K562 (cell line): ENCODE measurements around the gene IFI27L1. TPM values are rescaled to one million over a fixed set of nuclear protein-coding genes. Genes with fewer than 3 reads are reported as not detected.

Experiments
- ATAC-seq: fragments of 200-7000 bp; cut with Tn5 transposase; 3 replicates; pipeline ENCODE4 v1.9.1; 2020; ENCODE audit warnings: moderate library complexity
- BruUV-seq: library from RNA; stranded (reverse); fragments of 400-500 nt; replicated peaks from 2 replicates; lab custom pipeline; 2021; lab: Mats Ljungman, UMichigan
- CTCF ChIA-PET: fragments of 300-600 bp; formaldehyde crosslinking; extraction: SDS; loops from one replicate; lab custom pipeline; 2021; ENCODE audit warnings: low intra/inter-chr PET ratio; lab: Yijun Ruan, JAX
- POLR2A ChIA-PET: fragments of 300-600, 350-650 bp; sonication (Branson Sonifier 250); formaldehyde crosslinking; extraction: SDS; loops from one replicate; lab custom pipeline; 2021; ENCODE audit warnings: antibody characterized with exemption, inconsistent platforms; lab: Yijun Ruan, JAX
- DNase-seq, 4 experiments: peaks; one replicate each; pipeline versions ENCODE4 v3.0.0 to v3.0.0-alpha.2; 2011 to 2018; ENCODE audit warnings: low spot score in 3 of 4, mixed read lengths in 3 of 4; ENCODE audit errors: extremely low read depth in 1 of 4
- FAIRE-seq: peaks from 2 replicates; lab custom pipeline; 2011; peaks lifted over from hg19 to GRCh38; lab: Jason Lieb, UNC
- H2AFZ ChIP-seq: 2 replicates; pipeline ENCODE4 v1.6.0; 2011; ENCODE audit warnings: low read depth, low read length, control low read depth, inconsistent platforms
- H3K27ac ChIP-seq: fragments of 200-600 bp; 3 replicates; pipeline ENCODE4 v1.8.0; 2011; ENCODE audit warnings: low read depth, mild to moderate bottlenecking, control low read depth, inconsistent platforms, low read length, moderate library complexity, mixed read lengths; ENCODE audit errors: extremely low read depth
- H3K27me3 ChIP-seq, 2 experiments: fragments of 300-600 bp in 1 of 2; 2 replicates in 1 of 2; 3 replicates in 1 of 2; pipeline versions ENCODE4 v1.6.0 to v1.8.0; 2011; ENCODE audit warnings: inconsistent platforms in 2 of 2, low read length in 2 of 2, mild to moderate bottlenecking in 1 of 2, mixed read lengths in 1 of 2, moderate library complexity in 1 of 2; ENCODE audit not compliant: control insufficient read depth in 2 of 2, insufficient read depth in 2 of 2
- H3K36me3 ChIP-seq: fragments of 300-600 bp; 3 replicates; pipeline ENCODE4 v1.8.0; 2011; ENCODE audit warnings: mild to moderate bottlenecking, low read length, inconsistent platforms; ENCODE audit not compliant: control insufficient read depth, insufficient read depth
- H3K4me1 ChIP-seq, 2 experiments: fragments of 200-600 bp in 1 of 2; replicated peaks in 1 of 2; 2 replicates in 1 of 2; 3 replicates in 1 of 2; pipeline versions ENCODE4 v1.5.1 to v1.8.0; 2011; ENCODE audit warnings: inconsistent platforms in 2 of 2, low read length in 2 of 2, mild to moderate bottlenecking in 1 of 2, mixed read lengths in 1 of 2, moderate library complexity in 1 of 2; ENCODE audit not compliant: control insufficient read depth in 2 of 2, insufficient read depth in 2 of 2
- H3K4me2 ChIP-seq: 2 replicates; pipeline ENCODE4 v1.6.1; 2011; ENCODE audit warnings: low read length, control low read depth, inconsistent platforms, mixed read lengths; ENCODE audit not compliant: insufficient read depth
- H3K4me3 ChIP-seq: fragments of 200-600 bp; sonication (generic), shearing (Covaris generic); 2 replicates; pipeline ENCODE4 v1.5.1; 2016; ENCODE audit warnings: control low read depth, inconsistent platforms
- H3K79me2 ChIP-seq: fragments of 200-600 bp; 3 replicates; pipeline ENCODE4 v1.8.0; 2011; ENCODE audit warnings: low read length, inconsistent platforms; ENCODE audit not compliant: control insufficient read depth, insufficient read depth
- H3K9ac ChIP-seq, 2 experiments: 2 replicates each; pipeline versions ENCODE4 v1.6.0 to v1.6.1; 2011; ENCODE audit warnings: low read depth in 2 of 2, low read length in 2 of 2, control low read depth in 1 of 2, inconsistent platforms in 1 of 2, mild to moderate bottlenecking in 1 of 2, mixed read lengths in 1 of 2; ENCODE audit not compliant: insufficient read depth in 1 of 2
- H3K9me1 ChIP-seq: one replicate; pipeline ENCODE4 v1.6.0; 2011; ENCODE audit warnings: inconsistent platforms, mild to moderate bottlenecking, low read length, moderate library complexity; ENCODE audit not compliant: control insufficient read depth, insufficient read depth
- H3K9me3 ChIP-seq: replicated peaks from 2 replicates; pipeline ENCODE4 v1.5.1; 2011; ENCODE audit warnings: low read depth, low read length, inconsistent platforms; ENCODE audit not compliant: control insufficient read depth, insufficient read depth
- H4K20me1 ChIP-seq: replicated peaks from 2 replicates; pipeline ENCODE4 v1.6.1; 2011; ENCODE audit warnings: low read length, inconsistent platforms, mixed read lengths; ENCODE audit not compliant: control insufficient read depth, insufficient read depth
- ILK ChIP-seq: fragments of 450-650 bp; IDR thresholded peaks from 2 replicates; pipeline ENCODE4 v1.6.1; 2016; ENCODE audit warnings: missing genetic modification characterization, low read depth, mild to moderate bottlenecking, missing compliant biosample characterization, moderate library complexity, borderline replicate concordance
- SETDB1 ChIP-seq: IDR thresholded peaks from one replicate; pipeline ENCODE4 v1.6.1; 2012; ENCODE audit warnings: low read length, control low read depth, inconsistent platforms
- SPI1 ChIP-seq: IDR thresholded peaks from 2 replicates; pipeline ENCODE4 v1.6.1; 2011; ENCODE audit warnings: low read depth, low read length, control low read depth, borderline replicate concordance
- TOE1 ChIP-seq, 2 experiments: fragments of 450-650 bp in 1 of 2; sonication (generic) in 1 of 2; formaldehyde crosslinking in 1 of 2; IDR thresholded peaks; 2 replicates each; pipeline versions ENCODE4 v1.7.1 to v1.8.0; 2016 to 2022; ENCODE audit warnings: borderline replicate concordance in 2 of 2, mild to moderate bottlenecking in 2 of 2, antibody characterized with exemption in 1 of 2, inconsistent platforms in 1 of 2, low read depth in 1 of 2, missing genetic modification reagents in 1 of 2, moderate library complexity in 1 of 2
- TSHZ1 ChIP-seq: fragments of 250-450 bp; sonication (Bioruptor Pico); IDR thresholded peaks from 2 replicates; pipeline ENCODE4 v1.4.0; 2020; ENCODE audit warnings: mild to moderate bottlenecking, moderate library complexity
- ZBTB2 ChIP-seq: fragments of 450-650 bp; IDR thresholded peaks from 2 replicates; pipeline ENCODE4 v1.6.1; 2016; ENCODE audit warnings: antibody characterized with exemption
- ZHX1 ChIP-seq: fragments of 150-350 bp; conservative IDR thresholded peaks from 2 replicates; pipeline ENCODE4 v1.6.1; 2014; ENCODE audit warnings: low read length
- WGBS: fragments of 100-300 bp; shearing (Covaris generic); methylation state at CpG from one replicate; pipeline ENCODE4 v1.1.6; 2016; ENCODE audit warnings: low coverage, mixed read lengths; ENCODE audit not compliant: insufficient coverage; ENCODE audit errors: missing lambda C conversion rate; 5-methylcytosine and 5-hydroxymethylcytosine counted together
- in situ Hi-C: fragments of 300-500 bp; cut with MboI; formaldehyde crosslinking; loops from 4 replicates; pipeline ENCODE4 v1.15.0; 2018; ENCODE audit warnings: inconsistent platforms, mixed read lengths
- intact Hi-C: fragments of 100-400 bp; cut with micrococcal nuclease; formaldehyde crosslinking; loops from 2 replicates; pipeline ENCODE4 v1.14.2; 2022
- polyA plus RNA-seq, 8 experiments: library from polyadenylated mRNA; depleted of rRNA in 4 of 8; stranded (reverse) in 5 of 8; unstranded in 3 of 8; fragments of >200 nt; fragmentation: Nextera tagmentation in 2 of 8; fragmentation: Illumina TruSeq in 1 of 8; extraction: Ambion mirVana in 2 of 8; extraction: Trizol in 1 of 8; gene quantifications; 2 replicates each; pipeline versions ENCODE4 v1.2.1 to v1.2.3, GENCODE V29; 2011 to 2014; ENCODE audit warnings: inconsistent platforms in 1 of 8, missing spikeins in 1 of 8
- total RNA-seq, 7 experiments: library from RNA; depleted of rRNA in 6 of 7; stranded (reverse); fragments of >200 nt in 6 of 7; fragmentation: Illumina TruSeq in 2 of 7; extraction: Trizol in 2 of 7; gene quantifications; 2 replicates each; pipeline versions ENCODE4 v1.2.1 to v1.2.3, GENCODE V29; 2011 to 2021; ENCODE audit warnings: low replicate concordance in 1 of 7

Gene IFI27L1
- total and polyA plus RNA-seq, 9 of the 15 experiments (the other 6 are each of a cell fraction or from before 2014, with no cell fraction given), result 14.5 to 28.0 (median 23.8) TPM

GRCh38 chr14:94059998-94060397, 21.1 kb upstream of the IFI27L1 start (continued):
- no peak for TF ChIP-seq TSHZ1
- TF ChIP-seq, all 486 proteins: peak for 0

DNA sequence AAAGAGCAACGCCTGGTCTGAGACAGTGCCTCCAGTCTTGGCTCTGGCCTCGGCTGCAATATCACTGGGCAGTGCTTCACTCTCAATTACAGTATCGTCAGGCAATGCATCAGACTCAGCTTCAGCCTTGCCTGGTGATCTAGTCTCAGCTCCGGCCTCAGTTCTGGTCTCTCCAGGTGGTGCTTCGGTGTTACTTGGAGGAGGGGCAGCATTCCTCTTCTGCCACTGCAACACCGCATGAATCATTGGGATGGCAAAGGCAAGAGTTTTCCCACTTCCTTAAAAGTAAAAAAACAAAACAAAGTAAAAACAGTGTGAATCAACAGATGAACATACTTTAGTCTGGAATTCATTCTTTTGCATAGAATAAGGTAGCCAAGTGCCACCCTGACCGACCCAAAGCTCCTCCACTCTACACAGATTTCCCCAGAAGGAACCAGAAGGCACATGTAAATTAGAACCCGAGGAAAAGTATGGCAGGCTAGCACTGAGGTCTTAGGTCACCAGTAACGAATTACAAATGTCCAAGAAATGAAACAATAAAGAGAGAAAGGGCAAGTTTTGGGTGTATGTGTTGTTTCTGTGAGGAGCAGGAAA, 18.7 kb upstream of the IFI27L1 start:
- Histone ChIP-seq H3K27me3 (no peaks in the 10 kb centered on the region), H3K9ac (no peak overlapping the region), H3K27ac (no peak overlapping the region), H4K20me1 (peaks cover 8% of the 10 kb centered on the region), H3K79me2 (peaks cover 49% of the 10 kb centered on the region), H2AFZ (no peak overlapping the region), H3K4me2 (no peak overlapping the region), H3K4me1 (peaks cover 0 to 2% of the 10 kb centered on the region in 2 experiments; a peak in 3 of 5 replicates)
- intact Hi-C loops (no loop called here), in situ Hi-C loops (no loop called here)
- BruUV-seq, result no TSS peak
- DNase-seq (no peak), ATAC-seq (no peak)
- CTCF ChIA-PET, result no interaction called here
- POLR2A ChIA-PET, result no interaction called here
- TF ChIP-seq SETDB1 (no peak), SPI1 (no peak), ILK (no peak), ZBTB2 (no peak), TOE1 (IDR thresholded peaks at IDR 0.05; ENCODE audit: borderline replicate concordance) (no peak), TOE1 (CRISPR knock-in tag; IDR thresholded peaks at IDR 0.05; ENCODE audit: borderline replicate concordance, low read depth) (no peak), ZHX1 (no peak)
- TF ChIP-seq, all 486 proteins: peak for 0
- Histone ChIP-seq H3K4me3 (no peak overlapping the region), H3K36me3 (peaks cover 61% of the 10 kb centered on the region), H3K9me3 (no peaks in the 10 kb centered on the region), H3K9me1 (no peaks in the 10 kb centered on the region)
- 81% methylated on average over 7 of the region's 9 CpGs for WGBS
- no peak for FAIRE-seq
